ENCODE data around the gene LRIG2. TPM values are rescaled to one million over a fixed set of nuclear protein-coding genes. Genes with fewer than 3 reads are reported as not detected.
A peak's percentile ranks its signal among the peaks of the same experiment; 100 is the strongest.

LRIG2 gene
- total and polyA plus RNA-seq, 9 of the 15 experiments (the other 6 are each of a cell fraction or from before 2014, with no cell fraction given), result 1.8 to 28.1 (median 11.5) TPM

GRCh38 chr1:113140588-113141446 is 67.8 kb downstream of the LRIG2 start (continued):
- peak; percentile 21; the same call in 1 of the 2 replicates for TF ChIP-seq SOX6 (IDR thresholded peaks at IDR 0.05)
- TF ChIP-seq, protein P1, sequence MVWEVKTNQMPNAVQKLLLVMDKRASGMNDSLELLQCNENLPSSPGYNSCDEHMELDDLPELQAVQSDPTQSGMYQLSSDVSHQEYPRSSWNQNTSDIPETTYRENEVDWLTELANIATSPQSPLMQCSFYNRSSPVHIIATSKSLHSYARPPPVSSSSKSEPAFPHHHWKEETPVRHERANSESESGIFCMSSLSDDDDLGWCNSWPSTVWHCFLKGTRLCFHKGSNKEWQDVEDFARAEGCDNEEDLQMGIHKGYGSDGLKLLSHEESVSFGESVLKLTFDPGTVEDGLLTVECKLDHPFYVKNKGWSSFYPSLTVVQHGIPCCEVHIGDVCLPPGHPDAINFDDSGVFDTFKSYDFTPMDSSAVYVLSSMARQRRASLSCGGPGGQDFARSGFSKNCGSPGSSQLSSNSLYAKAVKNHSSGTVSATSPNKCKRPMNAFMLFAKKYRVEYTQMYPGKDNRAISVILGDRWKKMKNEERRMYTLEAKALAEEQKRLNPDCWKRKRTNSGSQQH (CRISPR knock-in tag; IDR thresholded peaks at IDR 0.05), result peak; percentile 98
- no peak for TF ChIP-seq PURB (CRISPR knock-in tag; IDR thresholded peaks at IDR 0.05; ENCODE audit: low read depth)
- TF ChIP-seq ATF4 (CRISPR knock-in tag; IDR thresholded peaks at IDR 0.05), result peak; percentile 63; the same call in 1 of the 2 replicates
- no peak for TF ChIP-seq PYGO2 (tag; IDR thresholded peaks at IDR 0.05)
- peak; percentile 32 for TF ChIP-seq RBM39 (optimal IDR thresholded peaks at IDR 0.05; ENCODE audit: low read depth, low read length)
- TF ChIP-seq MBD1 (CRISPR knock-in tag; IDR thresholded peaks at IDR 0.05), result no peak
- no peak for TF ChIP-seq ZNF408 (CRISPR knock-in tag; IDR thresholded peaks at IDR 0.05; ENCODE audit: low read depth)
- TF ChIP-seq, protein P2, sequence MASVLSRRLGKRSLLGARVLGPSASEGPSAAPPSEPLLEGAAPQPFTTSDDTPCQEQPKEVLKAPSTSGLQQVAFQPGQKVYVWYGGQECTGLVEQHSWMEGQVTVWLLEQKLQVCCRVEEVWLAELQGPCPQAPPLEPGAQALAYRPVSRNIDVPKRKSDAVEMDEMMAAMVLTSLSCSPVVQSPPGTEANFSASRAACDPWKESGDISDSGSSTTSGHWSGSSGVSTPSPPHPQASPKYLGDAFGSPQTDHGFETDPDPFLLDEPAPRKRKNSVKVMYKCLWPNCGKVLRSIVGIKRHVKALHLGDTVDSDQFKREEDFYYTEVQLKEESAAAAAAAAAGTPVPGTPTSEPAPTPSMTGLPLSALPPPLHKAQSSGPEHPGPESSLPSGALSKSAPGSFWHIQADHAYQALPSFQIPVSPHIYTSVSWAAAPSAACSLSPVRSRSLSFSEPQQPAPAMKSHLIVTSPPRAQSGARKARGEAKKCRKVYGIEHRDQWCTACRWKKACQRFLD (CRISPR knock-in tag; IDR thresholded peaks at IDR 0.05), result no peak
- peak; percentile 37; the same call in 1 of the 2 replicates for TF ChIP-seq MECOM (CRISPR knock-in tag; IDR thresholded peaks at IDR 0.05)
- peak; percentile 85 for TF ChIP-seq ATF3 (IDR thresholded peaks at IDR 0.05)
- TF ChIP-seq ATF3 (CRISPR knock-in tag; conservative IDR thresholded peaks at IDR 0.05), result peak; percentile 76; the same call in 1 of the 2 replicates
- TF ChIP-seq, protein P3, sequence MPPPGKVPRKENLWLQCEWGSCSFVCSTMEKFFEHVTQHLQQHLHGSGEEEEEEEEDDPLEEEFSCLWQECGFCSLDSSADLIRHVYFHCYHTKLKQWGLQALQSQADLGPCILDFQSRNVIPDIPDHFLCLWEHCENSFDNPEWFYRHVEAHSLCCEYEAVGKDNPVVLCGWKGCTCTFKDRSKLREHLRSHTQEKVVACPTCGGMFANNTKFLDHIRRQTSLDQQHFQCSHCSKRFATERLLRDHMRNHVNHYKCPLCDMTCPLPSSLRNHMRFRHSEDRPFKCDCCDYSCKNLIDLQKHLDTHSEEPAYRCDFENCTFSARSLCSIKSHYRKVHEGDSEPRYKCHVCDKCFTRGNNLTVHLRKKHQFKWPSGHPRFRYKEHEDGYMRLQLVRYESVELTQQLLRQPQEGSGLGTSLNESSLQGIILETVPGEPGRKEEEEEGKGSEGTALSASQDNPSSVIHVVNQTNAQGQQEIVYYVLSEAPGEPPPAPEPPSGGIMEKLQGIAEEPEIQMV (tag; conservative IDR thresholded peaks at IDR 0.05; ENCODE audit: low read depth), result no peak
- TF ChIP-seq ZNF431 (CRISPR knock-in tag; IDR thresholded peaks at IDR 0.05), result no peak
- peak; percentile 56; the same call in 1 of the 2 replicates for TF ChIP-seq STAG1 (CRISPR knock-in tag; IDR thresholded peaks at IDR 0.05; ENCODE audit: borderline replicate concordance)
- TF ChIP-seq, protein P4, sequence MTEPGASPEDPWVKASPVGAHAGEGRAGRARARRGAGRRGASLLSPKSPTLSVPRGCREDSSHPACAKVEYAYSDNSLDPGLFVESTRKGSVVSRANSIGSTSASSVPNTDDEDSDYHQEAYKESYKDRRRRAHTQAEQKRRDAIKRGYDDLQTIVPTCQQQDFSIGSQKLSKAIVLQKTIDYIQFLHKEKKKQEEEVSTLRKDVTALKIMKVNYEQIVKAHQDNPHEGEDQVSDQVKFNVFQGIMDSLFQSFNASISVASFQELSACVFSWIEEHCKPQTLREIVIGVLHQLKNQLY (CRISPR knock-in tag; conservative IDR thresholded peaks at IDR 0.05), result no peak
